ENCODE data around the gene DNAJC10. TPM values are rescaled to one million over a fixed set of nuclear protein-coding genes. Genes with fewer than 3 reads are reported as not detected.

Gene DNAJC10
- total RNA-seq, 1 donor from 2014 or later: 157 TPM

- Mint-ChIP-seq H3K9me3 (ENCODE audit: unreplicated experiment) (no peaks in the 10 kb centered on the region), H3K27ac (ENCODE audit: unreplicated experiment) (peak overlapping the region; percentile 72), H3K27me3 (ENCODE audit: unreplicated experiment) (peaks cover 9% of the 10 kb centered on the region), H3K4me3 (ENCODE audit: unreplicated experiment) (peak overlapping the region; percentile 6), H3K36me3 (ENCODE audit: unreplicated experiment) (peaks cover 1% of the 10 kb centered on the region), H3K4me1 (ENCODE audit: unreplicated experiment) (peaks cover 58% of the 10 kb centered on the region)
- DNase-seq (ENCODE audit: extremely low spot score, unreplicated experiment): no peak
- no peak for TF ChIP-seq CTCF (IDR thresholded peaks at IDR 0.05)
Observed at GRCh38 chr2:182827182-182827879, 111.3 kb downstream of the DNAJC10 start.

GRCh38 chr2:182831101-182831500 is 115.0 kb downstream of the DNAJC10 start:
- Mint-ChIP-seq H3K36me3 (ENCODE audit: unreplicated experiment) (peaks cover 7% of the 10 kb centered on the region), H3K27ac (ENCODE audit: unreplicated experiment) (no peak overlapping the region), H3K27me3 (ENCODE audit: unreplicated experiment) (peaks cover 11% of the 10 kb centered on the region), H3K4me3 (ENCODE audit: unreplicated experiment) (no peak overlapping the region), H3K4me1 (ENCODE audit: unreplicated experiment) (peaks cover 80% of the 10 kb centered on the region), H3K9me3 (ENCODE audit: unreplicated experiment) (no peaks in the 10 kb centered on the region)
- TF ChIP-seq CTCF (IDR thresholded peaks at IDR 0.05): peak; percentile 16
- no peak for DNase-seq (ENCODE audit: extremely low spot score, unreplicated experiment)

- H3K27ac Mint-ChIP-seq (ENCODE audit: unreplicated experiment): no peak overlapping the region
- TF ChIP-seq CTCF (IDR thresholded peaks at IDR 0.05): no peak
- peaks cover 7% of the 10 kb centered on the region for H3K36me3 Mint-ChIP-seq (ENCODE audit: unreplicated experiment)
- no peaks in the 10 kb centered on the region for H3K9me3 Mint-ChIP-seq (ENCODE audit: unreplicated experiment)
- no peak overlapping the region for H3K4me3 Mint-ChIP-seq (ENCODE audit: unreplicated experiment)
- H3K27me3 Mint-ChIP-seq (ENCODE audit: unreplicated experiment): peaks cover 11% of the 10 kb centered on the region
- DNase-seq (ENCODE audit: extremely low spot score, unreplicated experiment): no peak
- peaks cover 80% of the 10 kb centered on the region for H3K4me1 Mint-ChIP-seq (ENCODE audit: unreplicated experiment)
Observed at GRCh38 chr2:182831921-182832320, 115.9 kb downstream of the DNAJC10 start.

- Mint-ChIP-seq H3K27ac (ENCODE audit: unreplicated experiment) (no peak overlapping the region), H3K36me3 (ENCODE audit: unreplicated experiment) (peaks cover 12% of the 10 kb centered on the region), H3K27me3 (ENCODE audit: unreplicated experiment) (peaks cover 11% of the 10 kb centered on the region), H3K9me3 (ENCODE audit: unreplicated experiment) (no peaks in the 10 kb centered on the region), H3K4me3 (ENCODE audit: unreplicated experiment) (no peak overlapping the region), H3K4me1 (ENCODE audit: unreplicated experiment) (peaks cover 79% of the 10 kb centered on the region)
- DNase-seq (ENCODE audit: extremely low spot score, unreplicated experiment): no peak
- TF ChIP-seq CTCF (IDR thresholded peaks at IDR 0.05): no peak
Observed at GRCh38 chr2:182833084-182833854, 117.2 kb downstream of the DNAJC10 start.

- H3K27me3 Mint-ChIP-seq (ENCODE audit: unreplicated experiment): peaks cover 15% of the 10 kb centered on the region
- peaks cover 76% of the 10 kb centered on the region for H3K4me1 Mint-ChIP-seq (ENCODE audit: unreplicated experiment)
- no peak for DNase-seq (ENCODE audit: extremely low spot score, unreplicated experiment)
- peaks cover 12% of the 10 kb centered on the region for H3K36me3 Mint-ChIP-seq (ENCODE audit: unreplicated experiment)
- TF ChIP-seq CTCF (IDR thresholded peaks at IDR 0.05): no peak
- H3K27ac Mint-ChIP-seq (ENCODE audit: unreplicated experiment): no peak overlapping the region
- H3K4me3 Mint-ChIP-seq (ENCODE audit: unreplicated experiment): no peak overlapping the region
- H3K9me3 Mint-ChIP-seq (ENCODE audit: unreplicated experiment): no peaks in the 10 kb centered on the region
Observed at GRCh38 chr2:182834293-182834692, 118.2 kb downstream of the DNAJC10 start.

Measured in osteocyte (in vitro differentiated cells).